Measurements from ENCODE around the gene ZNF555. TPM values are rescaled to one million over a fixed set of nuclear protein-coding genes. Genes with fewer than 3 reads are reported as not detected.

ZNF555 gene
- total RNA-seq, 6 experiments from 2014 or later: 0.87 to 2.6 (median 2.1) TPM

- 94% methylated on average over 7 of the region's 19 CpGs for WGBS (ENCODE audit: insufficient coverage, low coverage, low lambda C conversion rate, missing lambda C conversion rate)
- intact Hi-C loops (cut with DNase I): no loop called here
- H3K27me3 ChIP-seq: no peaks in the 10 kb centered on the region
- DNase-seq: no peak
- H3K4me3 ChIP-seq: no peak overlapping the region
- H3K9me3 ChIP-seq: peaks cover 0 to 40% (median 23%) of the 10 kb centered on the region in 4 donors
- H3K4me1 ChIP-seq: no peaks in the 10 kb centered on the region
- TF ChIP-seq CTCF (IDR thresholded peaks at IDR 0.05): no peak
- no peak for TF ChIP-seq POLR2A (IDR thresholded peaks at IDR 0.05)
- H3K36me3 ChIP-seq: peaks cover 0 to 26% (median 6%) of the 10 kb centered on the region in 4 donors
- no peak for ATAC-seq
- no peak overlapping the region for H3K27ac ChIP-seq
These were observed 6.9 kb upstream of the ZNF555 start for GRCh38 chr19:2834294-2834871.

- no peak for TF ChIP-seq POLR2A (IDR thresholded peaks at IDR 0.05)
- 93% methylated on average over 2 of the region's 4 CpGs for WGBS (ENCODE audit: insufficient coverage, low coverage, low lambda C conversion rate, missing lambda C conversion rate)
- Histone ChIP-seq H3K27me3 (no peaks in the 10 kb centered on the region), H3K27ac (no peak overlapping the region), H3K4me3 (no peak overlapping the region), H3K36me3 (peaks cover 0 to 22% (median 5%) of the 10 kb centered on the region in 4 donors), H3K9me3 (peaks cover 0 to 36% (median 22%) of the 10 kb centered on the region in 4 donors), H3K4me1 (peaks cover 0 to 3% (median 0%) of the 10 kb centered on the region in 4 donors)
- ATAC-seq (no peak), DNase-seq (no peak)
- intact Hi-C loops (cut with DNase I): no loop called here
These were observed 3.8 kb upstream of the ZNF555 start for GRCh38 chr19:2837430-2837829.

GRCh38 chr19:2841855-2842574 is 740 bp downstream of the ZNF555 start:
- Histone ChIP-seq H3K4me3 (peak overlapping the region; percentile 67 to 88 (median 82)), H3K9me3 (peaks cover 0 to 4% (median 0%) of the 10 kb centered on the region in 4 donors), H3K27me3 (no peaks in the 10 kb centered on the region), H3K36me3 (no peaks in the 10 kb centered on the region), H3K4me1 (peaks cover 0 to 7% (median 0%) of the 10 kb centered on the region in 4 donors), H3K27ac (peak overlapping the region in 1 of 3 donors; percentile 84)
- intact Hi-C loops (cut with DNase I): no loop called here
- WGBS (ENCODE audit: insufficient coverage, low coverage, low lambda C conversion rate, missing lambda C conversion rate): 7% methylated on average over 15 of the region's 62 CpGs
- ATAC-seq (no peak), DNase-seq (no peak)
- TF ChIP-seq POLR2A (IDR thresholded peaks at IDR 0.05) (no peak), CTCF (IDR thresholded peaks at IDR 0.05) (no peak)

GRCh38 chr19:2845107-2845506 is 3.8 kb downstream of the ZNF555 start:
- H3K36me3 ChIP-seq: no peaks in the 10 kb centered on the region
- no peak overlapping the region for H3K27ac ChIP-seq
- ATAC-seq (no peak), DNase-seq (no peak)
- H3K4me3 ChIP-seq: no peak overlapping the region
- no peaks in the 10 kb centered on the region for H3K27me3 ChIP-seq
- H3K4me1 ChIP-seq: peaks cover 0 to 7% (median 0%) of the 10 kb centered on the region in 4 donors
- peaks cover 0 to 9% (median 4%) of the 10 kb centered on the region in 4 donors for H3K9me3 ChIP-seq
- intact Hi-C loops (cut with DNase I): no loop called here
- TF ChIP-seq POLR2A (IDR thresholded peaks at IDR 0.05): no peak
- no peak for TF ChIP-seq CTCF (IDR thresholded peaks at IDR 0.05)
- WGBS (ENCODE audit: insufficient coverage, low coverage, low lambda C conversion rate, missing lambda C conversion rate): 100% methylated on average over 2 of the region's 2 CpGs
